Upper lobe of left lung (tissue), 4 donors: Measurements from ENCODE around the gene IPPK.

Experiments
- POLR2AphosphoS5 ChIP-seq, 2 donors: sonication (generic); formaldehyde crosslinking; IDR thresholded peaks; one replicate each; pipeline ENCODE4 v1.5.1; 2017; ENCODE audit warnings: antibody characterized with exemption in 2 of 2
- TF ChIP-seq, protein P1 (sequence below), 6 experiments: fragments of 450-650 bp in 4 of 6; fragments of 200-600 bp in 2 of 6; sonication (generic) in 2 of 6; IDR thresholded peaks; one replicate each; pipeline ENCODE4 v1.5.1; 2016 to 2019; ENCODE audit warnings: antibody characterized with exemption in 6 of 6

DNA sequence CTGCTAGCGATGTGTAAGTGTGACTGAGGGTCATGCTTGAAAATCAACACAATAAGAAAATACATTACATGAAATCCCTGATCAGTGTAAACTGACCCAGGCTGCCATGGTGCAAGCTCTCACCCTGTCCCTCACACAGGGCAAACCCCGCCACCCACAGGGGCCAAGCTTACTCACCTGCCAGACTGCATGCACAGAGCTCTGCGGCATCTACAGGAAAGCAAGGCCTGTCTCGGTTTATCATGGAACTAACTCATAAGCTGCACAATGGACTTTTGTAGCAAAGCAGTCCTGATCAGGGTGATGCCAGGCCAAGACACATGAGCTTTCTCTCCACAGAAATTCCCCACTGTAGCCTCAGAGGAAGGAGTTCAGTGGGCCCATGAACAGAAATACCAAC, 9.7 kb downstream of the IPPK start:
- no peak for TF ChIP-seq POLR2AphosphoS5 (IDR thresholded peaks at IDR 0.05)
- TF ChIP-seq, protein P1, sequence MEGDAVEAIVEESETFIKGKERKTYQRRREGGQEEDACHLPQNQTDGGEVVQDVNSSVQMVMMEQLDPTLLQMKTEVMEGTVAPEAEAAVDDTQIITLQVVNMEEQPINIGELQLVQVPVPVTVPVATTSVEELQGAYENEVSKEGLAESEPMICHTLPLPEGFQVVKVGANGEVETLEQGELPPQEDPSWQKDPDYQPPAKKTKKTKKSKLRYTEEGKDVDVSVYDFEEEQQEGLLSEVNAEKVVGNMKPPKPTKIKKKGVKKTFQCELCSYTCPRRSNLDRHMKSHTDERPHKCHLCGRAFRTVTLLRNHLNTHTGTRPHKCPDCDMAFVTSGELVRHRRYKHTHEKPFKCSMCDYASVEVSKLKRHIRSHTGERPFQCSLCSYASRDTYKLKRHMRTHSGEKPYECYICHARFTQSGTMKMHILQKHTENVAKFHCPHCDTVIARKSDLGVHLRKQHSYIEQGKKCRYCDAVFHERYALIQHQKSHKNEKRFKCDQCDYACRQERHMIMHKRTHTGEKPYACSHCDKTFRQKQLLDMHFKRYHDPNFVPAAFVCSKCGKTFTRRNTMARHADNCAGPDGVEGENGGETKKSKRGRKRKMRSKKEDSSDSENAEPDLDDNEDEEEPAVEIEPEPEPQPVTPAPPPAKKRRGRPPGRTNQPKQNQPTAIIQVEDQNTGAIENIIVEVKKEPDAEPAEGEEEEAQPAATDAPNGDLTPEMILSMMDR (IDR thresholded peaks at IDR 0.05), result no peak
